ENCODE results near the gene TXNL4A. TPM values are rescaled to one million over a fixed set of nuclear protein-coding genes. Genes with fewer than 3 reads are reported as not detected.

The TXNL4A gene
- total RNA-seq, 6 donors from 2014 or later, result 11.5 to 101 (median 27.8) TPM

DNA sequence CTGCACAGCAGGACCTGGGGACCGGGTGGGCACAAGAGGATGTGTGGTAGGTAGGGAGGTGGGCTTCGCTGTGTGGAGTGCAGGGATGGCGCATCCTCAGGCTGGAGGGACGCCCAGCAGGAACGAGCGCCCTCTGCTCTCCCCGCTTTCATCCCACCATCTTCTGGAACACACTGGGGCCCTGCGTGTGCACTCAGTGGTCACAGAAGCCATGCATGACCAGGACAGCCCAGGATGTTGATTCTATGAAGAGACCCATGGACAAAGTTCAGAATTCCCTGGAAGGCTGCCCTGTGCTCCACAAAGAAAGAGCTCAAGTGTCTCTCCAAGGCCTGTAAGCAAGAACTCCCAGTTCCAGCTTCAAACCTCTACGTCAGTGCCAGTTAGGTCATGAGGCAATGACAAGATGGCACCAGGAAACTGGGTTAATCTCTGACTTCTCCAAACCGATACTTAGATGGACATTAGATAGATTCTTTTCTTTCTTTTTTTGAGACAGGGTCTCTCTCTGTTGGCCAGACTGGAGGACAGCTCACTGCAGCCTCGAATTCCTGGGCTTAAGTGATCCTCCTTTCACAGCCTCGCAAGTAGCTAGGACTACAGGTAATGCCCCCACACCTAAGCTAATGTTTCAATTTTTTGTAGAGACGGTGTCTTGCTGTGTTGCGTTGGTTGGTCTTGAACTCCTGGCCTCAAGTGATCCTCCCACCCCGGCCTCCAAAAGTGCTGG lies 40.3 kb downstream of the TXNL4A start:
- peak in 1 of 2 donors; percentile 34 for DNase-seq
- Histone ChIP-seq H3K27me3 (no peaks in the 10 kb centered on the region), H3K27ac (peak overlapping the region in 3 of 4 donors; percentile 26 to 58 (median 31)), H3K36me3 (peaks cover under 1 to 22% (median 13%) of the 10 kb centered on the region in 4 donors), H3K4me3 (peak overlapping the region in 1 of 4 donors; percentile 91), H3K9me3 (no peaks in the 10 kb centered on the region), H3K4me1 (peaks cover 46 to 80% (median 60%) of the 10 kb centered on the region in 4 donors)
- no peak for ATAC-seq (ENCODE audit: low FRiP score in 2 of 2)
- WGBS, 2 donors, result 88 to 94% methylated on average over 14 to 15 of the region's 15 CpGs
- TF ChIP-seq EP300 (IDR thresholded peaks at IDR 0.05) (peak in 1 of 4 donors; percentile 64), POLR2AphosphoS5 (IDR thresholded peaks at IDR 0.05) (no peak)

DNA sequence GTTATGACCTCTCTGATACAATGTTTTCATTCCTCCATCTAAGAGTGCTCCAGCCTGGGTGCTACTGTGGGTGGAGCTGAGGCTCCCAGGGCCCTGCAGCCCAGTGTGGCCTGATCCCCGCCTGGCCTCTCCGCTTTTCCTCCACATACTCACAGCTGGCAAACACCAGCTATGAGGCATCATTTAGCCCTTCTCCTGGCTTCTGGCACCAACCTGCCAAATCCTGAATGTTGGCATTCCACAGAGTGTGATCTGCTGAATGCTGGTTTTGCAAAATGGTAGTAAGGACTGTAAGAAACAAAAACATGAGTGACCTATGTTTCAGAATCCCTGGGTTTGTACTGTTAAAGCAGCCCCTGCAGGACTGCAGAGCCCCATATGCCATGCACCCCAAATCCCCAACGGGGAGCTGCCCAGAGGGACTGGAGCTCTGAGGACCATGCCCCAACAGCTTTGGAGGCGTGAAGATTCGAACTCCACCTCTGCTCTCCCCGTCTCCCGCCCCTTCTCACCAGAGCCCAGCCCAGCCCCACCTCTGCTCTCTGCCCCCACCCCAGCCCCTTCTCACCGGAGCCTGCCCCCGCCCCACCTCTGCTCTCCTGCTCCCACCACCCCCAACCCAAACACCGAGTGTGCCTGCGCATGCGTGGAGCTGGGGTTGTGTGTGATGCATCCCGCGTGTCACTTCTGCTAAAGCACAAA lies 41.2 kb downstream of the TXNL4A start:
- H3K27me3 ChIP-seq, result no peaks in the 10 kb centered on the region

DNA sequence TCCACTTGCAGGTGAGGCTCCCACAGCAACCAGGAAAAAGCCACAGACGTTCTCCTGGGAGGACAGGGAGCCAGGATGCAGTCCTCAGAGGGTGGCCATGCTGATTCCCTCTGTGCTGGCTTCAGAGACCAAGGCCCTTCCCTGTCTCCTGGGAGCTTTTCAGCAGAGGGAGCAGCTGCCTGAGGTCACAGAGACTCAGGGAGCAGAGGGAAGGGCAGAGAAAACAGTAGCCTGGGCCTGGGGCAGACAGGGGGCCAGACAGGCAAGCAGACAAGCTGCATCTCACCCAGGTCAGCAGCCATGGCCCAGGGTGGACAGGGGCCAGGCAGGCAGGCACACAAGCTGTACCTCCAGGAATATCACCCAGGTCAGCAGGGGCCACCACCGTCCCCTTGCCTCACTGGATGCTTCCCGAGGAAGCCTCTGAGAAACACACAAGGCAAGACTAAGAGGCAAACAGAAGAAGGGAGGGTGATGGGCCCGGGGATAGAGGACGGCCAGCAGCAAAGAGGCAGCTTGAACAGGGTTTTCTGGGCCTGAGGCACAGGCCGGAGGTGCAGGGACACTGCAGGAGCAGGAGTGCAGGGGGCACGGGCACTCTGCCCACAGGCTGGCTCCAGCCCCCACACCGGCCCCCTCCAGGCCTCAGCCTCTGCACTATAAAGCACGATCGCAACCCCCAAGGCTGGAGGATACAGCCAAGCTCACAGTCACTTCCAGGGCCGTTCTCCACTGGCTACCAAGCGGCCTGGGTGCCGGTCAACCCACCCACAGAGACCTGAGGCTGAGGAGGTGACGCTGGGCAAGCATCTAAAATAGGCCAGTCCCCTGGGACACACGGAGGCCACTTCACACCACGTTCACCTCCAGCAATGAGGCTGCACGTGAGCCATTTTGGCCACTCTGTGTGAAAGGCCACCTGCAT lies 43.0 kb downstream of the TXNL4A start:
- peaks cover 42 to 73% (median 54%) of the 10 kb centered on the region in 4 donors for H3K4me1 ChIP-seq
- DNase-seq (peak; percentile 19 to 64), ATAC-seq (ENCODE audit: low FRiP score in 2 of 2) (no peak)
- no peak for TF ChIP-seq POLR2A (IDR thresholded peaks at IDR 0.05)
- TF ChIP-seq, protein P1, sequence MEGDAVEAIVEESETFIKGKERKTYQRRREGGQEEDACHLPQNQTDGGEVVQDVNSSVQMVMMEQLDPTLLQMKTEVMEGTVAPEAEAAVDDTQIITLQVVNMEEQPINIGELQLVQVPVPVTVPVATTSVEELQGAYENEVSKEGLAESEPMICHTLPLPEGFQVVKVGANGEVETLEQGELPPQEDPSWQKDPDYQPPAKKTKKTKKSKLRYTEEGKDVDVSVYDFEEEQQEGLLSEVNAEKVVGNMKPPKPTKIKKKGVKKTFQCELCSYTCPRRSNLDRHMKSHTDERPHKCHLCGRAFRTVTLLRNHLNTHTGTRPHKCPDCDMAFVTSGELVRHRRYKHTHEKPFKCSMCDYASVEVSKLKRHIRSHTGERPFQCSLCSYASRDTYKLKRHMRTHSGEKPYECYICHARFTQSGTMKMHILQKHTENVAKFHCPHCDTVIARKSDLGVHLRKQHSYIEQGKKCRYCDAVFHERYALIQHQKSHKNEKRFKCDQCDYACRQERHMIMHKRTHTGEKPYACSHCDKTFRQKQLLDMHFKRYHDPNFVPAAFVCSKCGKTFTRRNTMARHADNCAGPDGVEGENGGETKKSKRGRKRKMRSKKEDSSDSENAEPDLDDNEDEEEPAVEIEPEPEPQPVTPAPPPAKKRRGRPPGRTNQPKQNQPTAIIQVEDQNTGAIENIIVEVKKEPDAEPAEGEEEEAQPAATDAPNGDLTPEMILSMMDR (IDR thresholded peaks at IDR 0.05), result no peak
- TF ChIP-seq POLR2AphosphoS5 (IDR thresholded peaks at IDR 0.05), result no peak
- TF ChIP-seq EP300 (IDR thresholded peaks at IDR 0.05), result no peak
- peak overlapping the region in 1 of 4 donors; percentile 26 for H3K27ac ChIP-seq
- no peak overlapping the region for H3K4me3 ChIP-seq
- peaks cover 10 to 49% (median 33%) of the 10 kb centered on the region in 4 donors for H3K36me3 ChIP-seq
- H3K27me3 ChIP-seq, result no peaks in the 10 kb centered on the region
- WGBS, 2 donors, result 80 to 83% methylated on average over 17 of the region's 17 CpGs
- H3K9me3 ChIP-seq, result no peaks in the 10 kb centered on the region

More for the DNA sequence above, 41.2 kb downstream of the TXNL4A start:
- peaks cover 45 to 72% (median 59%) of the 10 kb centered on the region in 4 donors for H3K4me1 ChIP-seq
- TF ChIP-seq POLR2AphosphoS5 (IDR thresholded peaks at IDR 0.05) (peak in 1 of 2 donors; percentile 18), POLR2A (IDR thresholded peaks at IDR 0.05) (no peak), EP300 (IDR thresholded peaks at IDR 0.05) (no peak)
- TF ChIP-seq, protein P1 (IDR thresholded peaks at IDR 0.05), result no peak
- peak in 1 of 2 donors; percentile 57 for ATAC-seq (ENCODE audit: low FRiP score in 2 of 2)
- WGBS, 2 donors, result 87 to 96% methylated on average over 13 to 14 of the region's 14 CpGs
- no peak overlapping the region for H3K4me3 ChIP-seq
- peak; percentile 38 to 44 for DNase-seq
- H3K27ac ChIP-seq, result peak overlapping the region in 3 of 4 donors; percentile 13 to 58 (median 26)
- H3K36me3 ChIP-seq, result peaks cover 9 to 31% (median 22%) of the 10 kb centered on the region in 4 donors
- H3K9me3 ChIP-seq, result no peaks in the 10 kb centered on the region

DNA sequence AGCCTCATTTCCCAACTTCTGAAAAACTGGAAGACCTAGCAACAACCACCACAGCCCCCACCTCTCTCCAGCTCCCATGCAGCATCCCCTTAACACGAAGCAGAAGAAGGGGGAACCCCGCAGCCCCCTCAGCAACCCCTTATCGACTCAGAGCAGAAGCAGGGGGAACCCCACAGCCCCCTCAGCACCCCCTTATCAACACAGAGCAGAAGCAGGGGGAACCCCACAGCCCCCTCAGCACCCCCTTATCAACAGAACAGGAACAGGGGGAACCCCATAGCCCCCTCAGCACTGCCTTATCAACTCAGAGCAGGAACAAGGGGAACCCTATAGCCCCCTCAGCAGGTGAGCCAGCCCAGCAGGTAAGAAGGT lies 43.6 kb downstream of the TXNL4A start:
- Histone ChIP-seq H3K27ac (peak overlapping the region in 1 of 4 donors; percentile 26), H3K4me1 (peaks cover 35 to 68% (median 48%) of the 10 kb centered on the region in 4 donors), H3K4me3 (no peak overlapping the region), H3K36me3 (peaks cover 10 to 56% (median 34%) of the 10 kb centered on the region in 4 donors), H3K27me3 (no peaks in the 10 kb centered on the region), H3K9me3 (no peaks in the 10 kb centered on the region)
- DNase-seq (peak in 1 of 2 donors; percentile 17), ATAC-seq (ENCODE audit: low FRiP score in 2 of 2) (no peak)
- TF ChIP-seq POLR2AphosphoS5 (IDR thresholded peaks at IDR 0.05) (no peak), POLR2A (IDR thresholded peaks at IDR 0.05) (no peak), EP300 (IDR thresholded peaks at IDR 0.05) (no peak)
- TF ChIP-seq, protein P1 (IDR thresholded peaks at IDR 0.05), result no peak
- WGBS, 2 donors, result 44 to 48% methylated on average over 1 to 3 of the region's 3 CpGs
